Measurements from ENCODE around the gene RCC2.

DNA sequence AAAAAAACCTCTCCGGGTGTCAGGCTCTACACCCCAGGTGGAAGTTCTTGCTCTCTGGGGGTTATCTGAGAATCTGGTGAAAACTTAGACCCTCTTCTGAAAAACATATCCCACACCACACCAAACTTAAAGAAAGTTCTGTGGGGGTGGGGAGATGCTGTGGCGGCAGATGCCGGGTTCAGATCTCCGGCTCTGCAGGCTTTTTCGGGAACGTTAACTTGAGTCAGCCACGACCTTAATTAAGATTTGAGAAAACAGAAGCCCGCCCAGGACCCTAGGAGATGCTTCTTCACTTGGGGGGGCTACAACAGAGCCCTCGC, 2.3 kb downstream of the RCC2 start:
- no peak for TF ChIP-seq POLR2A (IDR thresholded peaks at IDR 0.05)
- TF ChIP-seq, protein P1, sequence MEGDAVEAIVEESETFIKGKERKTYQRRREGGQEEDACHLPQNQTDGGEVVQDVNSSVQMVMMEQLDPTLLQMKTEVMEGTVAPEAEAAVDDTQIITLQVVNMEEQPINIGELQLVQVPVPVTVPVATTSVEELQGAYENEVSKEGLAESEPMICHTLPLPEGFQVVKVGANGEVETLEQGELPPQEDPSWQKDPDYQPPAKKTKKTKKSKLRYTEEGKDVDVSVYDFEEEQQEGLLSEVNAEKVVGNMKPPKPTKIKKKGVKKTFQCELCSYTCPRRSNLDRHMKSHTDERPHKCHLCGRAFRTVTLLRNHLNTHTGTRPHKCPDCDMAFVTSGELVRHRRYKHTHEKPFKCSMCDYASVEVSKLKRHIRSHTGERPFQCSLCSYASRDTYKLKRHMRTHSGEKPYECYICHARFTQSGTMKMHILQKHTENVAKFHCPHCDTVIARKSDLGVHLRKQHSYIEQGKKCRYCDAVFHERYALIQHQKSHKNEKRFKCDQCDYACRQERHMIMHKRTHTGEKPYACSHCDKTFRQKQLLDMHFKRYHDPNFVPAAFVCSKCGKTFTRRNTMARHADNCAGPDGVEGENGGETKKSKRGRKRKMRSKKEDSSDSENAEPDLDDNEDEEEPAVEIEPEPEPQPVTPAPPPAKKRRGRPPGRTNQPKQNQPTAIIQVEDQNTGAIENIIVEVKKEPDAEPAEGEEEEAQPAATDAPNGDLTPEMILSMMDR (IDR thresholded peaks at IDR 0.05): no peak

All from ovary (tissue), 3 donors.